ENCODE measurements around the gene NRG3.

NRG3 gene

GRCh38 chr10:81884856-81885255, 9.9 kb downstream of the NRG3 start:
- ATAC-seq: no peak

- ATAC-seq: no peak
Observed at GRCh38 chr10:81885491-81885890, 10.5 kb downstream of the NRG3 start.

GRCh38 chr10:81886939-81887338, 11.9 kb downstream of the NRG3 start:
- ATAC-seq: no peak

- no peak for ATAC-seq
Observed at GRCh38 chr10:81889181-81889769, 14.3 kb downstream of the NRG3 start.

- ATAC-seq: no peak
Observed at GRCh38 chr10:81894616-81895015, 19.6 kb downstream of the NRG3 start.

GRCh38 chr10:81898518-81898917, 23.5 kb downstream of the NRG3 start:
- no peak for ATAC-seq

GRCh38 chr10:81900989-81901388, 26.0 kb downstream of the NRG3 start:
- ATAC-seq: no peak

- ATAC-seq: no peak
Observed at GRCh38 chr10:81903472-81903871, 28.5 kb downstream of the NRG3 start.

- ATAC-seq: no peak
Observed at GRCh38 chr10:81905161-81905560, 30.2 kb downstream of the NRG3 start.

- ATAC-seq: no peak
Observed at GRCh38 chr10:81909453-81909852, 34.5 kb downstream of the NRG3 start.

- ATAC-seq: no peak
Observed at GRCh38 chr10:81911328-81911727, 36.3 kb downstream of the NRG3 start.

- ATAC-seq: no peak
Observed at GRCh38 chr10:81914736-81915503, 39.9 kb downstream of the NRG3 start.

- no peak for ATAC-seq
Observed at GRCh38 chr10:81915504-81915897, 40.5 kb downstream of the NRG3 start.

GRCh38 chr10:81917666-81918065, 42.7 kb downstream of the NRG3 start:
- no peak for ATAC-seq

GRCh38 chr10:81918766-81919165, 43.8 kb downstream of the NRG3 start:
- no peak for ATAC-seq

GRCh38 chr10:81920213-81920829, 45.3 kb downstream of the NRG3 start:
- ATAC-seq: no peak

- no peak for ATAC-seq
Observed at GRCh38 chr10:81928119-81928518, 53.1 kb downstream of the NRG3 start.

GRCh38 chr10:81943583-81943982, 68.6 kb downstream of the NRG3 start:
- no peak for ATAC-seq

GRCh38 chr10:81944609-81945008, 69.6 kb downstream of the NRG3 start:
- no peak for ATAC-seq

GRCh38 chr10:81949283-81949682, 74.3 kb downstream of the NRG3 start:
- ATAC-seq: no peak

GRCh38 chr10:81950358-81950757, 75.4 kb downstream of the NRG3 start:
- ATAC-seq: no peak

- no peak for ATAC-seq
Observed at GRCh38 chr10:81953420-81953819, 78.4 kb downstream of the NRG3 start.

GRCh38 chr10:81957976-81958375, 83.0 kb downstream of the NRG3 start:
- ATAC-seq: no peak

GRCh38 chr10:81959016-81959415, 84.0 kb downstream of the NRG3 start:
- ATAC-seq: no peak

Measured in activated CD4-positive, CD25-positive, alpha-beta regulatory T cell treated with anti-CD3 and anti-CD28 coated beads, Interleukin-2, amount 50 U/mL, for 24 hours (primary cell).